Omental fat pad (tissue), 4 donors: Measurements from ENCODE around the gene CERS5. TPM values are rescaled to one million over a fixed set of nuclear protein-coding genes. Genes with fewer than 3 reads are reported as not detected.
"Not testable (repeated sequence)": the region's sequence is repeated elsewhere in the genome, so short reads cannot be mapped to it uniquely, and the experiment has no call there.

Source experiments
- ATAC-seq: fragments of 150-250 bp; one replicate; pipeline ENCODE4 v1.9.1; 2016; ENCODE audit warnings: mild to moderate bottlenecking, moderate library complexity; ENCODE audit not compliant: low FRiP score
- DNase-seq: peaks from one replicate; pipeline ENCODE4 v3.0.0-alpha.2; 2019; ENCODE audit warnings: low spot score
- CTCF ChIP-seq, 3 donors: fragments of 450-650 bp; IDR thresholded peaks; one replicate each; pipeline ENCODE4 v1.5.1; 2016 to 2017; ENCODE audit warnings: antibody characterized with exemption in 3 of 3, mild to moderate bottlenecking in 3 of 3, moderate library complexity in 2 of 3
- total RNA-seq, 4 donors: library from RNA; depleted of rRNA; stranded (reverse); fragments of >200 nt; gene quantifications; one replicate each; pipeline ENCODE4 v1.1.0, GENCODE V29; 2016

Gene CERS5
- total RNA-seq, 4 donors from 2014 or later = 20.0 to 27.6 (median 24.6) TPM

GRCh38 chr12:50157259-50157658, 9.9 kb downstream of the CERS5 start:
- ATAC-seq (no peak), DNase-seq (no peak)
- no peak for TF ChIP-seq CTCF (IDR thresholded peaks at IDR 0.05)

GRCh38 chr12:50156641-50157040, 10.5 kb downstream of the CERS5 start:
- no peak for DNase-seq
- no peak for ATAC-seq
- no peak for TF ChIP-seq CTCF (IDR thresholded peaks at IDR 0.05)

- ATAC-seq, DNase-seq: not testable (repeated sequence)
Observed at GRCh38 chr12:50154947-50155346, 12.2 kb downstream of the CERS5 start.

GRCh38 chr12:50151047-50151687, 16.0 kb downstream of the CERS5 start:
- peak; percentile 87 for ATAC-seq

GRCh38 chr12:50149311-50149710, 17.9 kb downstream of the CERS5 start:
- DNase-seq (no peak), ATAC-seq (no peak)
- TF ChIP-seq CTCF (IDR thresholded peaks at IDR 0.05) = no peak

More at GRCh38 chr12:50151047-50151687, 16.0 kb downstream of the CERS5 start:
- DNase-seq = no peak
- TF ChIP-seq CTCF (IDR thresholded peaks at IDR 0.05) = no peak

GRCh38 chr12:50148011-50148410, 19.2 kb downstream of the CERS5 start:
- DNase-seq, ATAC-seq: not testable (repeated sequence)

- no peak for DNase-seq
- ATAC-seq = no peak
- no peak for TF ChIP-seq CTCF (IDR thresholded peaks at IDR 0.05)
Observed at GRCh38 chr12:50147281-50147680, 19.9 kb downstream of the CERS5 start.

GRCh38 chr12:50145439-50145838, 21.7 kb downstream of the CERS5 start:
- DNase-seq = no peak
- no peak for TF ChIP-seq CTCF (IDR thresholded peaks at IDR 0.05)
- no peak for ATAC-seq
